Smooth muscle cell (in vitro differentiated cells): ENCODE data around the gene LETM1. TPM values are rescaled to one million over a fixed set of nuclear protein-coding genes. Genes with fewer than 3 reads are reported as not detected.
A peak's percentile ranks its signal among the peaks of the same experiment; 100 is the strongest.

Experiments
- DNase-seq: peaks from one replicate; lab custom pipeline; 2025; ENCODE audit not compliant: unreplicated experiment; lab: John Stamatoyannopoulos, UW
- H2AFZ ChIP-seq: fragments of 200-600 bp; sonication (generic); 2 replicates; pipeline ENCODE4 v1.6.0; 2016; ENCODE audit warnings: antibody characterized with exemption, low read depth, mild to moderate bottlenecking
- H3F3A ChIP-seq: fragments of 200-600 bp; sonication (generic); 2 replicates; pipeline ENCODE4 v1.6.0; 2017; ENCODE audit warnings: antibody characterized with exemption, low read depth
- H3K27ac ChIP-seq: fragments of 200-600 bp; sonication (generic); 2 replicates; pipeline ENCODE4 v1.5.1; 2016; ENCODE audit warnings: low read depth, mild to moderate bottlenecking
- H3K27me3 ChIP-seq: fragments of 200-600 bp; sonication (generic); 2 replicates; pipeline ENCODE4 v1.6.1; 2016; ENCODE audit warnings: low read depth, mild to moderate bottlenecking
- H3K36me3 ChIP-seq: fragments of 200-600 bp; sonication (generic); 2 replicates; pipeline ENCODE4 v1.5.1; 2016; ENCODE audit warnings: low read depth
- H3K4me1 ChIP-seq: fragments of 200-600 bp; sonication (generic); 2 replicates; pipeline ENCODE4 v1.5.1; 2016; ENCODE audit warnings: low read depth
- H3K4me2 ChIP-seq: fragments of 200-600 bp; sonication (generic); 2 replicates; pipeline ENCODE4 v1.6.0; 2016; ENCODE audit warnings: mild to moderate bottlenecking
- H3K4me3 ChIP-seq: fragments of 200-600 bp; sonication (generic); 2 replicates; pipeline ENCODE4 v1.5.1; 2016; ENCODE audit warnings: mild to moderate bottlenecking
- H3K79me2 ChIP-seq: fragments of 200-600 bp; sonication (generic); 2 replicates; pipeline ENCODE4 v1.6.0; 2016; ENCODE audit warnings: low read depth, mild to moderate bottlenecking
- H3K9ac ChIP-seq: fragments of 200-600 bp; sonication (generic); 2 replicates; pipeline ENCODE4 v1.6.0; 2016; ENCODE audit warnings: low read depth
- H3K9me3 ChIP-seq: fragments of 200-600 bp; sonication (generic); replicated peaks from 2 replicates; pipeline ENCODE4 v1.5.1; 2016; ENCODE audit warnings: low read depth
- H4K20me1 ChIP-seq: fragments of 200-600 bp; sonication (generic); 2 replicates; pipeline ENCODE4 v1.6.0; 2016; ENCODE audit warnings: low read depth
- CTCF ChIP-seq: fragments of 200-600 bp; sonication (generic); IDR thresholded peaks from 2 replicates; pipeline ENCODE4 v1.5.1; 2017; ENCODE audit warnings: borderline replicate concordance, mild to moderate bottlenecking, antibody characterized with exemption; ENCODE audit not compliant: insufficient read depth, poor library complexity, severe bottlenecking
- WGBS: methylation state at CpG from one replicate; pipeline ENCODE4 v1.1.7; 2016; ENCODE audit warnings: low lambda C conversion rate; 5-methylcytosine and 5-hydroxymethylcytosine counted together
- polyA plus RNA-seq: library from polyadenylated mRNA; unstranded; fragments of >200 nt; fragmentation: Nextera tagmentation; extraction: Ambion mirVana; gene quantifications from 2 replicates; pipeline ENCODE4 v1.2.1, GENCODE V29; 2016
- total RNA-seq: library from RNA; depleted of rRNA; stranded (reverse); fragments of >200 nt; gene quantifications from 2 replicates; pipeline ENCODE4 v1.2.3, GENCODE V29; 2014

LETM1 gene
- total and polyA plus RNA-seq, 2 experiments from 2014 or later, result 15.3 to 17.1 TPM

- Histone ChIP-seq H3K9me3 (no peaks in the 10 kb centered on the region), H4K20me1 (no peaks in the 10 kb centered on the region), H3K27me3 (no peaks in the 10 kb centered on the region), H3K79me2 (no peaks in the 10 kb centered on the region), H3K4me3 (no peak overlapping the region), H3K27ac (no peak overlapping the region), H2AFZ (no peak overlapping the region), H3K9ac (no peak overlapping the region), H3K4me1 (peaks cover 13% of the 10 kb centered on the region), H3F3A (no peaks in the 10 kb centered on the region), H3K36me3 (no peaks in the 10 kb centered on the region), H3K4me2 (no peak overlapping the region)
- WGBS, result 83% methylated on average over 17 of the region's 17 CpGs
- no peak for DNase-seq
- TF ChIP-seq CTCF, result no peak
Observed at GRCh38 chr4:1864076-1865008, 8.4 kb upstream of the LETM1 start.

- no peaks in the 10 kb centered on the region for H3K27me3 ChIP-seq
- no peaks in the 10 kb centered on the region for H3K36me3 ChIP-seq
- H3F3A ChIP-seq, result no peaks in the 10 kb centered on the region
- H3K9ac ChIP-seq, result no peak overlapping the region
- no peaks in the 10 kb centered on the region for H3K9me3 ChIP-seq
- no peaks in the 10 kb centered on the region for H4K20me1 ChIP-seq
- no peak overlapping the region for H3K4me3 ChIP-seq
- H3K4me2 ChIP-seq, result no peak overlapping the region
- H3K27ac ChIP-seq, result no peak overlapping the region
- no peak for DNase-seq
- no peaks in the 10 kb centered on the region for H3K79me2 ChIP-seq
- no peak for TF ChIP-seq CTCF
- 95% methylated on average over 11 of the region's 11 CpGs for WGBS
- H3K4me1 ChIP-seq, result peaks cover 13% of the 10 kb centered on the region
- no peak overlapping the region for H2AFZ ChIP-seq
Observed at GRCh38 chr4:1863297-1864033, 7.5 kb upstream of the LETM1 start.

GRCh38 chr4:1862961-1863296, 7.0 kb upstream of the LETM1 start:
- 71% methylated on average over 14 of the region's 14 CpGs for WGBS
- H3K9me3 ChIP-seq, result no peaks in the 10 kb centered on the region
- H3K27me3 ChIP-seq, result no peaks in the 10 kb centered on the region
- no peaks in the 10 kb centered on the region for H4K20me1 ChIP-seq
- H3K36me3 ChIP-seq, result no peaks in the 10 kb centered on the region
- no peak overlapping the region for H3K9ac ChIP-seq
- DNase-seq, result no peak
- no peaks in the 10 kb centered on the region for H3F3A ChIP-seq
- no peak overlapping the region for H3K27ac ChIP-seq
- peak overlapping the region; percentile 82 for H3K4me2 ChIP-seq
- H3K4me1 ChIP-seq, result peaks cover 13% of the 10 kb centered on the region
- no peak for TF ChIP-seq CTCF
- H2AFZ ChIP-seq, result no peak overlapping the region
- no peaks in the 10 kb centered on the region for H3K79me2 ChIP-seq
- no peak overlapping the region for H3K4me3 ChIP-seq
